CD4-positive, alpha-beta T cell treated with Interleukin-1 beta for 1 hour (primary cell): Measurements from ENCODE around the gene MICALL2.
"Not testable (repeated sequence)": the region's sequence is repeated elsewhere in the genome, so short reads cannot be mapped to it uniquely, and the experiment has no call there.

Source experiments
- DNase-seq, 2 donors: peaks; one replicate each; pipeline ENCODE4 v3.0.0-alpha.2; 2020 to 2022

Gene MICALL2

GRCh38 chr7:1447112-1447511, 12.2 kb downstream of the MICALL2 start:
- DNase-seq: no peak

- DNase-seq: no peak
Measured at GRCh38 chr7:1446620-1447032, 12.6 kb downstream of the MICALL2 start.

GRCh38 chr7:1446026-1446425, 13.2 kb downstream of the MICALL2 start:
- not testable (repeated sequence) for DNase-seq

- no peak for DNase-seq
Measured at GRCh38 chr7:1445341-1445740, 13.9 kb downstream of the MICALL2 start.

GRCh38 chr7:1444925-1445322, 14.3 kb downstream of the MICALL2 start:
- DNase-seq: no peak

GRCh38 chr7:1444214-1444924, 14.9 kb downstream of the MICALL2 start:
- no peak for DNase-seq

- DNase-seq: not testable (repeated sequence)
Measured at GRCh38 chr7:1443587-1444200, 15.6 kb downstream of the MICALL2 start.

GRCh38 chr7:1442355-1443124, 16.7 kb downstream of the MICALL2 start:
- DNase-seq: no peak

GRCh38 chr7:1441615-1442354, 17.5 kb downstream of the MICALL2 start:
- DNase-seq: no peak

- DNase-seq: no peak
Measured at GRCh38 chr7:1440620-1441019, 18.6 kb downstream of the MICALL2 start.

GRCh38 chr7:1439373-1440363, 19.6 kb downstream of the MICALL2 start:
- no peak for DNase-seq

- no peak for DNase-seq
Measured at GRCh38 chr7:1438821-1439220, 20.4 kb downstream of the MICALL2 start.

GRCh38 chr7:1438208-1438607, 21.1 kb downstream of the MICALL2 start:
- DNase-seq: no peak

- DNase-seq: no peak
Measured at GRCh38 chr7:1437155-1437880, 22.0 kb downstream of the MICALL2 start.

- DNase-seq: no peak
Measured at GRCh38 chr7:1436608-1437007, 22.7 kb downstream of the MICALL2 start.

GRCh38 chr7:1434891-1435670, 24.2 kb downstream of the MICALL2 start:
- DNase-seq: no peak

GRCh38 chr7:1434165-1434718, 25.0 kb downstream of the MICALL2 start:
- DNase-seq: no peak

- no peak for DNase-seq
Measured at GRCh38 chr7:1433128-1433920, 25.9 kb downstream of the MICALL2 start.

GRCh38 chr7:1432411-1433082, 26.7 kb downstream of the MICALL2 start:
- DNase-seq: peak; percentile 63 to 77
